NCI-H1105 treated with DMSO at 0.1 percent for 48 hours (cell line): Measurements from ENCODE around the gene METRNL.

Experiments used
- DNase-seq: peaks from one replicate; lab custom pipeline; 2025; lab: John Stamatoyannopoulos, UW

The METRNL gene

DNA sequence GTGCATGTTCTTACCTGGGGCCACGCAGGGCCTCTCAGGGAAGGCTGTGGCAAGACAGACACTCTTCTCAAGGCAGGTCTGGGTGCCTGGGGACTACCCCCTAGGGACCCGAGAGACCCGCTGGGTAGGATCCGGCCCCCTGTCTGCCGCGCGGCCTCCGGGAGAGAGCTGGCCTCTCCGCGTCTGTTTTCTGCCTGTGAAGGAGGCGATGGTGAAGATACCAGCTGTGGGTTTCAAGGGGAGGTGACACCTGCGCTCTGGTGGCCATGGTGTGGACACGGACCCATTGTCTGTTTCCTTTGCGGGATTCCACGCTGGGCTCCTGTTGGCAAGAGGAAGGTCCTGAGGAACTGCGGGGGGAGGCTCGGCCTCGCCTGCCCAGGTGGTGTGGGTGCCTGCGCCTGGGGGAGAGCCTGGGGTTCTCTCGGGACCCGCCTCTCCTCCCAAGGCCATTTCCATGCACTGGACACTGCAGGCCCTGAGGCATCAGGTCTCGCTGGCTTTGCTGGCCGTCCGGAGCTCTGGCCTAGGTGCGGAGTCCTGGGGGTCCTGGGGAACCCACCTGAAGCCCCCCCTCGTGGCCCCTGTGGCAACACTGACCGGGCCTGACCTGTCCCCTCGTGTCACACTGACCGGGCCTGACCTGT is 12.2 kb upstream of the METRNL start:
- no peak for DNase-seq

DNA sequence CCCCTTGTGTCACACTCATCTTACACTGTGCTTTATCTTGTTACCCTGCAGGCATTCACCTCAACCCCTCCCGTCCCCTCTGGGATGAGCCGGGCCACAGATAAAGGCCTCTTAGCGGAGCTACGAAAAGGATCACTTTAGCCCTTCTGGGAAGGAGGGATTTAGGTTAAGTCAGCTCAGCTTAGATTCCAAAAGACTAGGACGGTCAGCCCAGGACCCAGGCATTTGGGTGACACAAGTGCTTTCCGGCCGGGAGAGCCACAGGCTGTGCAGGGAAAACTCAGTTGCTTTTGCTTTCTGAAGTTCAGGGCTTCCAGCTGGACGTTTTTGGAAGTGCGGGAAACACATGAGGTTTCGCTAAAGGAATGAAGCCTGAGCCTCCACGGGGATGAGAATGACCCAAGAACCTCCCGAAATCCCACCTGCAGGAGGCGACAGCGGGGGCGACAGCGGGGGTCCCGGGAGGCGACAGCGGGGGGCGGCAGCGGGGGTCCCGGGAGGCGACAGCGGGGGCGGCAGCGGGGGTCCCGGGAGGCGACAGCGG is 11.6 kb upstream of the METRNL start:
- no peak for DNase-seq

DNA sequence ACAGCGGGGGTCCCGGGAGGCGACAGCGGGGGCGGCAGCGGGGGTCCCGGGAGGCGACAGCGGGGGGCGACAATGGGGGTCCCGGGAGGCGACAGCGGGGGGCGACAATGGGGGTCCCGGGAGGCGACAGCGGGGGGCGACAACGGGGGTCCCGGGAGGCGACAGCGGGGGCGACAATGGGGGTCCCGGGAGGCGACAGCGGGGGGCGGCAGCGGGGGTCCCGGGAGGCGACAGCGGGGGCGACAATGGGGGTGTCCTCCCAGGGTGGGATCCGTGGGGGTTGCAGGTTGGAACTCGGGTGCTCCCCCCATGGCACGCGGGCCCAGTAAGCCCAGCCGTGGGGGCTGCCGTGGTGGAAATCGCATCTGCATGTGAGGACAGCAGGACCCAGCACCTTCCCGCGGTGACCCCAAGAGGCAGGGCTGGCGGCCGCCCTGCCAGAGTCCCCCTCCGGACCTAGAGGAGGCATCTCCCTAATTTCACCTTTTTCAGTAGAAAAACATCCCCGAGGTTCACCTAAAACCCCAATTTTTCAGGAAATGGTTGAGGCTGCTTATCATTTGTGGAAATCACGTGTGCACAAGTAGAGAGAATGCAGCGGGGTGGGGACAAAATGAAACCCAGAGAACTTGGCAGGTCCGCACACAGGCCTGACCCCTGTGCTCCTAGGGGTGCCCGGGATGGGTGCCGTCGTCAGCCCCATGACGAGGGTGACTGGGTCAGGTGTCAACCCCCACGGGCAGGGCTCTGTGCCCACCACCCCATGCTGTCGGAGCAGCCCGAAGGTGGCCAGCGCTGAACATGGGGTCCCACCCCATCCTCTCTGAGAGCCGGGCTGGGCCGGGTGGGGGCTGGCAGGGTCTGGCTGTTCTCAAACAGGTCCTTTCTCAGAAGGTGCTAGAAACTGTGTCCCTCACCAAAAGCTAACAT is 10.5 kb upstream of the METRNL start:
- DNase-seq = no peak

DNA sequence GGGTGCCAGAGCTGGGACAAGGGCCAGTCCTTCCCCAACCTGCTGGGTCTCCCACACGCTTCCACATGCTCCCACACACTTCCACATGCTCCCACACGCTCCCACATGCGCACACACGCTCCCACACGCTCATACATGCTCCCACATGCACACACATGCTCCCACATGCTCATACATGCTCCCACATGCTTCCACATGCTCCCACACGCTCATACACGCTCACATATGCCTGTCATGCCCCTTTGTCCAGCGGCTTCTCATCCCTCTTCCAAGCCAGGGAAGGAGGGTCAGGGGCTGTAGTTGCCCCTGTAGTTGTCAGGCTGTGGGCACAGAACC is 9.9 kb upstream of the METRNL start:
- DNase-seq = no peak

DNA sequence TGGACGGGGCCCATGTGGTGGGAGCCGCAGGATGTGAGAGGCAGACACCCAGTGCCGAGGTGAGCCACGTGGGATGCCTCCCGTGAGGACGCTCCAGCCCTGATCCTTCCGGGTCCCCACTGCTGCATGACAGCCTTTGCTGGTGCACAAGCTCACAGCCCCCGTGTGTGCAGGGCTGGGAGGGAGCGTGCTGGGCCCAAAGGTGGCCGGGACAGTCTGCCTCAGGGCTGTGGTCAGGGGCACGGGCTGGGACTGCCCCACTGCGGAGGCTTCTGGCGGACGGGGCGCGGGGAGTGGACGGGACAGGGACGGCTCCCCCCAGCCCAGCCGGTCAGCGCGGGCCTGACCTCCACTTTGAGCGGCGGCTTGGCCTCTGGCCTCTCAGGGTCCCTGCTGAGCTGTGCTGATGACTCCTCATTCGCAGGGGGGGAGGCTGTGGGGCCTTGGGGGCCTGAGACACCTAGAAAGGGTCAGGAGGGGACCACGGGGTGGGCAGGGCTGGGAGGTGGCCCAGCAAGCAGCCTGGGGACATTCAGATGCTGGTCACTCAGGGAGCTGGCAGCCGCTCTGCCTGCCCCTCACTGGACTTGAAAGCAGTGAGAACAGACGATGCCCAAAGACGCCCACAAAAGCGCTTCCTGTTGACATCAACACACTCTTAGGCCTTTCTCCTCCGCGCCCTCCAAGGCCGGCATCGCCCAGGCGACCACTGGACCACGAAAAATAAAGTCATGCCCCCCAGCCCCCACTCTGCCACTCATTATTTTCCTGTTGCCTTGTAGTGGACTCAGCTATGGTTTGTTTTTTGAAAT is 9.3 kb upstream of the METRNL start:
- no peak for DNase-seq

DNA sequence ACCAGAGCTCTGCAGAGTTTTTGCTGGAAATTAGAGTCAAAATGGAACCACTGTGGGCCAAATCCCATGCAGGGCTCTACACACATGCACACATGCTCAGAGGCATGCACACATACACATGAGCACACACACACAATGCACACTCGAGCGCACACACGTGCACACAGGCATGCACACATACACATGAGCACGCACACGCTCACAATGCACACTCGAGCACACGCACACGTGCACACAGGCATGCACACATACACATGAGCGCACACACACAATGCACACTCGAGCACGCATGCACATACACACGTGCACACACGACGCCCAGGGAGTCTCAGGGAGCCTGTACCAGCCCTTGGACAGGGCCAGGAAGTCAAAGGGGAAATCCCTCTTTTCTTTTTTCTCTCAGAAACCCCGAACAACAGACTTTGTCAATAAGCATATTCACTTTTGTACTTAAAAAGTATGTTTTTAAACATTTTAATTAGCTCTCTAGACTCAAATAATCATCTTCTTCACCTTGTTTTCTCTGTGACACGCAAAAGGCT is 8.5 kb upstream of the METRNL start:
- DNase-seq = no peak

DNA sequence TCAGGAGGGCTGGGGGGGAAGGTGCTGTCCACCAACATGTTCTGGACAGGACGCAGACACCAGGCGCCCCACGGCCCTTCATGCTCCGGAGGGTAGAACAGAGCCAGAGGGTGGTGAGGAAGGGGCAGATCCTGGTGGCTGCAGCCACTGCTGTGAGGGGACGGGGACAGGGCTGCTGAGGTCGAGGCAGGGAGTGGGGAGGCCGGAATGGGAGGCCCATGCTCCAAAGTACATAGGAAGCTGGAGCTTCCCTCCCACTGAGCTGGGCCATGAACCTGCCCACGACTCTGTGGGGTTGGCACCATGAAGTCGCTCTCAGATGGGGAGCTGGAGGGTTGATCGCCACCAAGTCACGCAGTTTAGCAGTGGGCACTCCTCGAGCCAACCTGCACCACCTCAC is 8.0 kb upstream of the METRNL start:
- DNase-seq = no peak

DNA sequence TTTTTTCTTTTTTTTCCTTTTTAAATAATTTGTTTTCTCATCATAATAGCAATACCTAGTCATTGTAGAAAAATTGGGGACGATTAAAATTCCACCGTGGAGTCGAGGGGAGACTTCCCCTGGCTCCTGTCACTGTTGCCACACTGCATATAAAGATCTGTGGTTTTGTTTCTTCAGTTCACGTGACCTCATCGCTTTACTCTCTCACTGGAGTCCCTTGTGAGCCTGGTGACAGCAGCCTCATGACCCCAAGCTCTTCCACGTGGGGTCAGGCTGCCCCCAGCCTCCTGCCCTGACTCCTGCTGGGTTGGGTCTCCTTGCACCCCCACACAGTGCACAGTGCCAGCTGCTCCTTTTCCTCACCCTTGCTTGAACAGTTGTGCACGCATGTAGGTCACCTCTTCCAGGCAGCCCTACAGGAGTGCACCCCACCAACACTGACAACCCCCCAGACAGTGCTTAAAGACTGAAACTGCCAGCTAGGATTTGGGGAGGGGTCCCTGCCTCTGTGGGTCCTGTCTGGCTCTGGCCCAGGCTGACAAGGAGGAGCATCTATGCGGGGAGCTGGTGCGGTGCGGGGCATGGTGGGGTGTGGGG is 7.3 kb upstream of the METRNL start:
- no peak for DNase-seq

DNA sequence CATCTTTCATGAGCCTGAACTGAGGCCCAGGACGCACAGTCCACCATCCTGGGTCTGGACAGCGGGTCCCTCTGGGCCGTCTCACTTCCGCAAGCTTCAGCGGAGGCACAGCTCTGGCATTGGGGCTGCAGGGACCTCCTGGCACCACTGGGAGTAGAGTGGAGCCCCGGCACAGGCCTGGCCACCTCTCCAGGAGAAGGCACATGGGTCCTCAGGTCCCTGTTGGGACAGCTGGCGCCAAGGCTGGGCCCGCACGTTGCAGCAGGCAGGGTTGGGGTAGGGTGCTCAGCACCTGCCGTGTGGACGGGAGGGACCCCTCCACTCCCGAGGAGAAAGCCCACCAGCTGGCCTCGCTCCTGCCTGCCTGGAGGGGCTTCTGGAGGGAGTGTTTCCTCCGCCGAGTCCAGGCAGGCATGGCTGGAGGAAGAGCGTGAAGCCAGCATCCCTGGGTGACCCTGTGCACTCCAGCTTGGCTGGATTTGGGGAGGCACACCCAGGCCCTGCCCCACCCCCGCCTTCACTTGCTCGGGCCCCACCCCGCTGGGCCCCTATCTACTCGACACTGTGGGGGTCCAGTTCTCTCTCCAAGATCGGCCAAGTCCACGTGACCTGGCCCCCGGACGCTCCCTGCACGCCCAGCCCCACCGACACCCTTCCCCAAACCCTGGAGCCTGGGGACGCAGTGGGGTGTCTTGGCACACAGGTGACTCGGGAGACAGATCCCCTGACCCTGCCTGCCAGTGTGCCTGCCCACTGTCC is 6.6 kb upstream of the METRNL start:
- DNase-seq = no peak

DNA sequence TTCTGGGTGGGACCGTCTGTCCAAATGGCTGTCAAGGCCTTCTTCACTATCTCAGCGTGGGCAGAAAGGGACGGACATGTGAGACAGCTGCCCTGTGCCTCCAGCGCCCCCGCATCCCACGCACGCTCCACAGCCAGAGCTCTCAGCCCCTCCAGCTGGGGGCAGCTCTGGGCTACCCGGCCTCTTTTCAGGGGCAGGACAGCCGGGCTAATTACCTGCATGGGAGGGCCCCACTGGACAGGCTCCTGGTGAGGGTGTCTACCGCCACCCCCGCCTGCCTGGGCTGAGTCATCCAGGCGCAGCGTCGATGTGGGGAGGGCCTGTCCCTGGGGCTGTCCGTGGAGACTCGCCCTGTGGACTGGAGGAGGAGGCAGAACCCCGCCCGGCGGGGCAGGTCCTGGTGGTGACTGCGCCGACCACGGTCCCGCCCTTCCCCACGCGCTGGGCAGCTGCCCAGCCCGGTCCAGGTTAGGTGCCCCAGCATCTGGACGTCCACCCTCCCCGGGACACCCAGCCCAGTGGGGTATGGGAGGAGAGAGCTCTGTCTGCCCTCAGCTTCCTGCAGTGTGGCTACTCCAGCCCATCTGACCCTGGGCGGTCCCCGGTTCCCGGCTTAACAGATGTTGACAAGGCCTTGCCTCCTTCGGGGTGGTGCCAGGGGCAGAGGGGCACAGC is 5.9 kb upstream of the METRNL start:
- no peak for DNase-seq

DNA sequence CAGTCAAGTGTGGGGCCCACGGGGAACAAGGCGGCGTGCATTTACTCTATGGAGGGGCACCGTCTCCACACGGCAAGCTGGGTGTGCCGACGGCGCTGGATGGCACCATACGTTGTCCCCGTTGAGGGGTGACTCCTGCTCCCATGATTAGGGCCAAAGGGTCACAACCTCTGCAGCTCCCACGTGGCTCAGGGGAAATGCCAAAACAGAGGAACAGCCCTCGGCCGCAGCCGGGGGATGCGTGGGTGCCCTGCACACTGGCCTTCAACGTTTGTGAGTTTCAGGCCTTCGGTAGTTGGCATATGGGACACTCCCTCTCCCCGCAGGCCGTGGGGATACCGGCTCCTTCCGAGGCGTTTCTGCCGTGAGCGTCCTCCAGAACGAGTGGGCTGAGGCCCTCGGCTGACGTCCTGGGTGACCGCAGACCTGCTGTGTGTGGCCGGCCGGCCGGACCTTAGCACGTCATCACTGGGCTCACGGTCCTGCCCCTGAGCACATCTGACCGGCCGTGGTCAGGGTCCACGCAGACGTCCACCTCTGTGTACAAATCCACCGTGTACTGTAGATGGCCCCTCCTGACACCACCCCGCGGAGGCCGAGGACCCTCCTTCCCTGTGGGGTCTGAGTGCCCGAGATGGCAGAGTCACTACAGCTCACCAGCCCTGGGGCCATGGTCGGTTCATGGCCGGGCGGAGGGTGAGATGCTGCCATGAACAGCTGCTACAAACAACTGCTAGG is 4.8 kb upstream of the METRNL start:
- DNase-seq = no peak

DNA sequence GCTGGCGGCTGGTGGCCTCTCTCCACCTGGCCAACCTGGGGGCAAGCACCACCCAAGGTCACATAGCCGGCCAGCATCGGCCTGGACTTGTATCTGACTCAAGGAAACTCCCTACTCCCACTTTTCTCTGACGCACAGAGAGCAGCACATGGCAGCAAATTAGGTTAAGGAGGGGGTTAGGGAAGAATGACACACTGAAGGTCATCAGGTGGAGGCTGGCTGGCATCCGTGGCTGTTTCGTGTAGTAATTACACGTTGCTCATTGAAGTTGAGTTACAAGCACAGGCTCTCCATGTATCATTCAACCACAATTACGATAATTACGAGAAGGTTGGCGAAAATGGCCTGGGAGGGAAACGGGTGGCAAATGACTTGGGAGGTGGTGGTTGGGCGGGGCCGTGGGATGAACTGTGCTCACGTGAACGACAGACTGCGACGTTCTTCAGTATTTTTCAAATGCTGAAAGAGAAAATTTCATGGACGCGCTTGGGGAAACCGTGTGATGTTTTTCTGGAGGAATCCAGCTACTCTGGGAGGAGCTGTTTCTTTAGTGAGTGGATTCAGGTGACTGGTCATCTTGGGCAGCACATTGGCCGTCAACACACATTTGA is 4.0 kb upstream of the METRNL start:
- peak; percentile 31 for DNase-seq

DNA sequence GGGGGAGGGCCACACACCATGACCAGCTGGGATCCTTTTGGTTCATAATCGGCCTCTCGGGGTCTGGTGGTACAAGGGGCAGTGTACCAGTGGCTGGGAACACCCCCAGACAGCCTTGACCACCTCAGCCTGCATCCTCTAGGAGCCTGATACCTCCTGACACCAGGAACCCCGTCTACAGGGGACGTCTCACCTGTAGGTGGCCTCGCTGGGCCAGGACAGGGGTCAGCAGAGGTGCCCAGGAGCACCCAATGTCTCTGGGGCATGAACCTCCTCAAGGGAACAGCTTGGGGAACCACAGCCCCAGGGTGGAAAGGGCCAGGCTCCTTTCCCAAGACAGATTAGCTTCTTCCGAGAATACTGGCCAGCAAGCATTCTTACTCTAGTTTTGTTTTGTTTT is 2.5 kb upstream of the METRNL start:
- peak; percentile 0 for DNase-seq

DNA sequence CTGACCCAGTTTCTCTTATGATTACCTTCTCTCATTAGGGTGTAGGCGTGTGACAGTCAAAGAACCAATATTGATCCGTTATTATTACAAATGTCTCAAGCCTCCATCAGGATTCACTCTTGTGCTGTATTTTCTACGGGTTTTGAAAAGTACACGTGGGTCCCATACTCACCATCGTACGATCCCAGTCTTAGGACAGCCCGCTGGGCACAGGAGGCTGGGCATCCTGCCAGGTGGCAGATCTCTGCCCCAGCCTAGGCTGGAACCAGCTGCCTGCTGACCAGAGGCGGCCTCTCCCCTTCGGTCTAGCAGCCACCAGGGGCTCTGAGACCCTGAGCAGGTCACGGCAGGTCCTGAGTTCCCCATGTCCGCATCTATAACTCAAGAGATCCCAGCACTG is 2.0 kb upstream of the METRNL start:
- DNase-seq = no peak

DNA sequence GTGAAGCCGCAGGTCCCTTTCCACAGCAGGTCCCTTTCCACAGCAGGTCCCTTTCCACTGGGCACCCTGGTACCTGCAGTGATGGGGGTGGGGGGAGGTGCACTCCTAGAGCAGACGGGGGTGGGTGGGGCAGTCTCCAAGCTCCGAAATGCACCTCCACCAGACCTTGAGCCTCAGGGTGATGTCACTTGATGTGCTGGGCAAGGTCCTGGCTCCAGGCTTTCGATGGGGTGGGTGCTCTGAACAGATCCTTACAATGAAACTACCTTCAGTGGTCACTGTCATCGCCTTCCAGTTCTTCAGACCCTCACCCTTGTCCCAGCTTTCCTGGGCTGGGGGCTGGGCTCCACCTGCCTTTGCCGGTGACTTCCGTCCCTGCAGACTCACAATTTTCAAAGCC is 1.5 kb upstream of the METRNL start:
- no peak for DNase-seq

DNA sequence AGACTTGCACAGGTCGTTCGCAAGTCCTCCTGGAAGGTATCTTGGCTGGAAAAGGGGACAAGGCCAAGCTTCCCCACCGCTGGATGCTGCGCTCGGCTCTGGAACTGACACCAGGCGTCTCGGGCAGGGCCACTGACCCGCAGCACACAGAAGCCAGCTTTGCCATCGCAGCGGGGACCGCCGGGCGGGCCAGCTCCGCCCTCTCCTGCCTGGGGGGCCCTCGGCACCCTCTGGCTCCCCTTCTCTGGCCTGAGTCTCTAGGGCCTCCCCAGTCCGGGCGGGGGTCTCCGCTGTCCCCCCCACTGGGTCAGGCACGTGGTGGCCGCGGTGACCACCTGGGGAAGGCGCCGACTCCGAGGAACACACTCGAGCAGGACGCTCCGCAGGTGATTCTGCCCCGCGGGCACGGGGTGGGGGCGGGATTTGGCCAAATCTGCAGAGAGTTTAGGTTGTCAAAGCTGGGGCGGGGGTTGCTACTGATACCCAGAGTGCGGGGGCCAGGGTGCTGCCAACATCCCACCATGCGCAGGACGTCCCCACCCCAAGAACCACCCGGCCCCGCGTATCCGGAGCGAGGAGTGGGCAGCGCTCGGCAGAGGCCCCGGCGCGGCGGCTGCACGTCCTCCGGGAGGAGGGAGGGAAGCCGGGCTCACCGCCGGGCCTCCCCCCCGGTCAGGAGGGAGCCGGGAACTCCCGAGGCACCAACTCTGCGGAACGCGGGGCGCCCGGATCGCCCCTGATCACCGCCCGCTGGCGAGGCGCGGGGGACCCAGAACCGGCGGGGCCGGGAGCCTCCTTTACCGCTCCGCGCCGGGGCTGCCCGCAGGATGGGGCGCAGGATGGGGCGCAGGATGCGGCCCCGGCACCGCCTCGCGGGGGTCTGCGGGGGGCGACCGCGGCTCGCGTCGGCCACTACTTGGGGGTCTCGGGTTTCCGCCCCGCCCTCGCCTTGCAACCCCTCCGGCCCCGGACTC is 744 bp upstream of the METRNL start:
- peak; percentile 0 for DNase-seq

DNA sequence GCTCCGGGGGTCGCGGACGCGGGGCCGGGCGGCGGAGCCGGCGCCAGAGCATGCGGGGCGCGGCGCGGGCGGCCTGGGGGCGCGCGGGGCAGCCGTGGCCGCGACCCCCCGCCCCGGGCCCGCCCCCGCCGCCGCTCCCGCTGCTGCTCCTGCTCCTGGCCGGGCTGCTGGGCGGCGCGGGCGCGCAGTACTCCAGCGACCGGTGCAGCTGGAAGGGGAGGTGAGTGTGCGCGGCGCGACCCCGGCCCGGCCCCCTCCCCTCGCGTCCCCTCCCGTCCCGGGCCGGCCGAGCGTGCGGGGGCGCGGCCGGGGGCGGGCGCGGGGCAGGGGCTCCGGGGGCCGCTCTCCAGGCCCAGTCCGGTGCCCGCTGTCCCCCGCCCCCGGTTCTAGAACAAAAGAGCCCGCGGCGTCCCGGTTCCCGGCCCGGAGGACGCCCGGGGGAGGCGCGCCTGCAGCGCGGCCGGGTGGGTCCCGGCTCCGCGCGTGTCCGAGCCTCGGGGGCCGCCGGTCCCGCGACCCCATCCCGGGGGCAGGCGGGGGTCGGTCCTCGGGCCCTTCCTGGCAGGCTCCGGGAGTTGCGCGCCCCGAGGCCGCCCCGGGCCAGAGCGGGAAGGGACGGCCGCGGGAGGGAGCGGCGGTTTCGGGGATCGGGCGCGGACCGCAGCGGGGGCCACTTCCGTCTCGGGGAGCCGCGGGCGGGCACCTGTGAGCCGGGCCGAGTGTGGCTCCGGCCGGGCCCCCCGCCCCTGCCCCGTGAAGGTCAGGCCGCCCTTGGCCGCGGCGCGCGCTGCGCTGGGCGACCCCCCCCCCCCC is 563 bp downstream of the METRNL start:
- DNase-seq = no peak

DNA sequence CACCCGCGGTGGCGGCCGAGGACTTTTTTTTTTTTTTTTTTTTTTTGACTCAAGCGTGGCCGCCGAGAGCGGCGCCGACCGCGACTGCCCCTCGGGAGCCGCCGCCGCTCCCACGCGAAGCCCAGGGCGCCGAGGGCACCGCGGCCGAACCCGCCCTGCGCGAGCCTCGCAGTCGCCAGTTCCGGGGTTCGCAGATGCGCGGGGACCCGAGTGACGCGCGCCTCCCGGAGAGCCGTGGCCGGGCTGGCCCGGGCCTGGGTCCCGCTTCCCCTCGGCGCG is 1.1 kb downstream of the METRNL start:
- no peak for DNase-seq
